ENCODE measurements around the gene CDC14B. TPM values are rescaled to one million over a fixed set of nuclear protein-coding genes. Genes with fewer than 3 reads are reported as not detected.

CDC14B gene
- total RNA-seq, 1 donor from 2014 or later: 29.2 TPM

GRCh38 chr9:96519787-96520186, 99.9 kb downstream of the CDC14B start:
- no peak for DNase-seq (ENCODE audit: low read depth, low spot score)
- Mint-ChIP-seq H3K4me3 (no peak overlapping the region), H3K4me1 (peaks cover 15% of the 10 kb centered on the region), H3K9me3 (no peaks in the 10 kb centered on the region), H3K27me3 (ENCODE audit: low read depth) (no peaks in the 10 kb centered on the region), H3K36me3 (ENCODE audit: low read depth) (peaks cover 14% of the 10 kb centered on the region), H3K27ac (ENCODE audit: unreplicated experiment) (no peak overlapping the region)
- no peak for TF ChIP-seq CTCF (conservative IDR thresholded peaks at IDR 0.05)

- Mint-ChIP-seq H3K27me3 (ENCODE audit: low read depth) (no peaks in the 10 kb centered on the region), H3K4me1 (peaks cover 16% of the 10 kb centered on the region), H3K4me3 (no peak overlapping the region), H3K9me3 (no peaks in the 10 kb centered on the region), H3K27ac (ENCODE audit: unreplicated experiment) (no peak overlapping the region), H3K36me3 (ENCODE audit: low read depth) (peaks cover 13% of the 10 kb centered on the region)
- no peak for TF ChIP-seq CTCF (conservative IDR thresholded peaks at IDR 0.05)
- no peak for DNase-seq (ENCODE audit: low read depth, low spot score)
Measured at GRCh38 chr9:96519095-96519494, 100.5 kb downstream of the CDC14B start.

GRCh38 chr9:96515621-96516470, 103.8 kb downstream of the CDC14B start:
- no peak overlapping the region for H3K4me3 Mint-ChIP-seq
- no peak for DNase-seq (ENCODE audit: low read depth, low spot score)
- H3K4me1 Mint-ChIP-seq: peaks cover 16% of the 10 kb centered on the region
- peak overlapping the region; percentile 10 for H3K27ac Mint-ChIP-seq (ENCODE audit: unreplicated experiment)
- H3K9me3 Mint-ChIP-seq: no peaks in the 10 kb centered on the region
- TF ChIP-seq CTCF (conservative IDR thresholded peaks at IDR 0.05): no peak
- no peaks in the 10 kb centered on the region for H3K27me3 Mint-ChIP-seq (ENCODE audit: low read depth)
- H3K36me3 Mint-ChIP-seq (ENCODE audit: low read depth): peaks cover 3% of the 10 kb centered on the region

- no peak for DNase-seq (ENCODE audit: low read depth, low spot score)
- H3K27me3 Mint-ChIP-seq (ENCODE audit: low read depth): no peaks in the 10 kb centered on the region
- H3K4me3 Mint-ChIP-seq: no peak overlapping the region
- H3K27ac Mint-ChIP-seq (ENCODE audit: unreplicated experiment): no peak overlapping the region
- peaks cover 23% of the 10 kb centered on the region for H3K4me1 Mint-ChIP-seq
- H3K9me3 Mint-ChIP-seq: no peaks in the 10 kb centered on the region
- no peak for TF ChIP-seq CTCF (conservative IDR thresholded peaks at IDR 0.05)
- peaks cover 3% of the 10 kb centered on the region for H3K36me3 Mint-ChIP-seq (ENCODE audit: low read depth)
Measured at GRCh38 chr9:96514800-96515158, 104.9 kb downstream of the CDC14B start.

GRCh38 chr9:96514108-96514799, 105.4 kb downstream of the CDC14B start:
- Mint-ChIP-seq H3K27ac (ENCODE audit: unreplicated experiment) (no peak overlapping the region), H3K4me3 (no peak overlapping the region), H3K9me3 (no peaks in the 10 kb centered on the region), H3K27me3 (ENCODE audit: low read depth) (no peaks in the 10 kb centered on the region), H3K4me1 (peaks cover 28% of the 10 kb centered on the region), H3K36me3 (ENCODE audit: low read depth) (peaks cover 3% of the 10 kb centered on the region)
- TF ChIP-seq CTCF (conservative IDR thresholded peaks at IDR 0.05): no peak
- DNase-seq (ENCODE audit: low read depth, low spot score): no peak
